Mononuclear cell (primary cell): ENCODE results near the gene MXRA7. TPM values are rescaled to one million over a fixed set of nuclear protein-coding genes. Genes with fewer than 3 reads are reported as not detected.
A peak's percentile ranks its signal among the peaks of the same experiment; 100 is the strongest.
"Not testable (repeated sequence)": the region's sequence is repeated elsewhere in the genome, so short reads cannot be mapped to it uniquely, and the experiment has no call there.

ENCODE experiments used
- H3K27me3 ChIP-seq: 2 replicates; pipeline ENCODE4 v1.6.0; 2011; ENCODE audit warnings: low read length, control low read depth; ENCODE audit not compliant: insufficient read depth
- H3K4me1 ChIP-seq: 2 replicates; pipeline ENCODE4 v1.5.1; 2011; ENCODE audit warnings: mild to moderate bottlenecking, low read length, control low read depth; ENCODE audit not compliant: insufficient read depth
- H3K4me3 ChIP-seq: 2 replicates; pipeline ENCODE4 v1.5.1; 2011; ENCODE audit warnings: mild to moderate bottlenecking, low read length, moderate library complexity
- H3K9me3 ChIP-seq: 2 replicates; pipeline ENCODE4 v1.5.1; 2011; ENCODE audit warnings: low read depth, mild to moderate bottlenecking, control low read depth, low read length
- total RNA-seq: library from RNA; depleted of rRNA; stranded (reverse); fragments of >200 nt; gene quantifications from one replicate; pipeline ENCODE4 v1.2.3, GENCODE V29; 2012

MXRA7 gene
- total RNA-seq, 1 donor: 10.3 TPM

DNA sequence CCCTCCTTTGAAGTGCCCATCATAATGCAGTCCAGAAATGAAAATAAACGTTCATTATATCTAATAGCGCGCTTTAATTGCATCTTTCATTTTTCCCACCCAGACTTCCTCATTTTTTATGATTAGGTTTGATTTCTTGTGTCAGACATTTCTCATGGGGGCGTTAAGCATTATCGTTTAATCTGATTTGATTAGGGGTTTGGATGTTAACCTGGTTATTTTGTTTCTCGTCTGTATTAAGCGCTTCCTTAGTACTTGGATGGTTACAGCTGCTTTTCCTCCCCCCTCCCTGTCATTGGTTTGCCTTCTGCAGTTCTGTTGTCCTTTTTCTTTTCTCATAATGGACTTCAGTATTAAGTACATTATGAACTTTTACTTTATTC, 27.7 kb upstream of the MXRA7 start:
- Histone ChIP-seq H3K4me1 (peaks cover 37% of the 10 kb centered on the region), H3K9me3 (no peaks in the 10 kb centered on the region), H3K4me3 (peak overlapping the region; percentile 98), H3K27me3 (no peaks in the 10 kb centered on the region)

DNA sequence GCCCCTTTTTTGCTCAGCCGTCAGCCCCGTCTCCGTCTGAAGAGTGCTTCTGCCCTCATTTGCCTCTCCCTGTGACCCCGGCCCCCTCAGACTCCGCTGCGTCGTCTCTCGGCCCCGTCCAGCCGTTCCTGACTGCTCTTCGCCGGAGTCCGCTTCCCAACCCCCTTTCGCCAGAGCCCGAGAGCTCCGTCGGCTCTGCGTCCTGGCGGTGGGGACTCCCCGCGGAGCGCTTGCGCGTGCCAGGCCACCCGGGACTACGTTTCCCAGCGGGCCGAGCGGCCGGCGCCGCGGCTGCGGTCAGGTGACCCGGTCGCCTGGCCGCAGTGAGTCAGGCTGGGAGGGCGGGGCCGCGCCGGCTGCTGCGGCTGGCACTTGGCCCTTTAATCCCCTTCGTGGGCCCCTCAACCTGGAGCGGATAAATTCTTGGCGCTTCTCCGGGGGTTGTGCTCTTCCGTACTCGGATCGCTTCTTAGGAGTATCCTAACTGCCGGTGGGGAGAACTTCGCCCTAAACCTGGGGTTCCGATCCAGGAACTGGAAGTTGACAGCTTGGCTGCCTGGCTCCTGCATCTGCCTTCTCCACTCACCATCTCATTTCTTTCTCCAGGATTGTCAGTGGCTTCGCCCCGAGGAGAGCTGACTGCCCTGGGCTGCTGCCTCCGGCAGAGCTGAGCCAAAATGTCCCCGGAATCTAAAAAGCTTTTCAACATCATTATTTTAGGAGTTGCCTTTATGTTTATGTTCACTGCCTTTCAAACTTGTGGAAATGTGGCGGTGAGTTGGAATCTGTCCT, 27.1 kb upstream of the MXRA7 start, which contains the start of gene MFSD11:
Gene MFSD11 (plus strand): TSS at position 444 of the 792 bp plus-strand sequence. CDS start 234 bp downstream, at position 678.
- peaks cover 43% of the 10 kb centered on the region for H3K4me1 ChIP-seq
- H3K4me3 ChIP-seq: peak within 1 kb of the TSS; percentile 98

DNA sequence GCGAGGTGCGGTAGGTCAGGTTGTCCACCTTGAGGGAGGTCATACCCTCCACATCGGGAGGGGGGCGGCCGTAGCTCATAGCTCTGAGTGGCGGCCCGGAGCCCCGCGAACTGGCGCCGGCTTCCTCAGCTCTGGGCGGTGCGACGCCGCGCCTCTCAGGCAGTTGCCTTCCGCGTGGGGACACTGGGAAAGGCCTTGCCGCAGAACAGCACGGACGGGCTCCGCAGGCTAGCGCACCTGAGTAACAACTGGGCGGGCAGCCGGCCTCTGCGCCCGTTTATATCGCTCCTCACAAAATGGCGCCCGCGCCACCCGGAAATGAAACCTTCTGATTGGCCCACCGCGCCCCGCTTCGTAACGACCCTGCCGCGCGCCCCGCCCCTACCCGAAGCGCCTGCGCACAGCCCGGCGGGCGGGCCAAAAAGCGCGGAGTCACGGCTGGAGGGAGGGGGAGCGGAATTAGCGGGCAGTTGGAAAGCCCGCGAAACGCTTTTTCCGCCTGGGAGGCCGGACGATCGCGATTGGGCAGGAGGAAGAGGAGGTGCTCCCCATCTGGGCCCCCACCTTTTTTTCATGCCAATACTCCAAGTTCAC, 26.4 kb upstream of the MXRA7 start, which contains the start of gene SRSF2:
Gene SRSF2 (minus strand): TSS at position 250 of the 594 bp plus-strand sequence. CDS start 171 bp downstream, at position 79.
- H3K4me1 ChIP-seq: peaks cover 48% of the 10 kb centered on the region
- H3K4me3 ChIP-seq: peak within 1 kb of the TSS; percentile 98
- H3K9me3 ChIP-seq: no peaks in the 10 kb centered on the region
- no peaks in the 10 kb centered on the region for H3K27me3 ChIP-seq

More for the DNA sequence above, 27.1 kb upstream of the MXRA7 start, which contains the start of gene MFSD11:
- no peaks in the 10 kb centered on the region for H3K9me3 ChIP-seq
- no peaks in the 10 kb centered on the region for H3K27me3 ChIP-seq

DNA sequence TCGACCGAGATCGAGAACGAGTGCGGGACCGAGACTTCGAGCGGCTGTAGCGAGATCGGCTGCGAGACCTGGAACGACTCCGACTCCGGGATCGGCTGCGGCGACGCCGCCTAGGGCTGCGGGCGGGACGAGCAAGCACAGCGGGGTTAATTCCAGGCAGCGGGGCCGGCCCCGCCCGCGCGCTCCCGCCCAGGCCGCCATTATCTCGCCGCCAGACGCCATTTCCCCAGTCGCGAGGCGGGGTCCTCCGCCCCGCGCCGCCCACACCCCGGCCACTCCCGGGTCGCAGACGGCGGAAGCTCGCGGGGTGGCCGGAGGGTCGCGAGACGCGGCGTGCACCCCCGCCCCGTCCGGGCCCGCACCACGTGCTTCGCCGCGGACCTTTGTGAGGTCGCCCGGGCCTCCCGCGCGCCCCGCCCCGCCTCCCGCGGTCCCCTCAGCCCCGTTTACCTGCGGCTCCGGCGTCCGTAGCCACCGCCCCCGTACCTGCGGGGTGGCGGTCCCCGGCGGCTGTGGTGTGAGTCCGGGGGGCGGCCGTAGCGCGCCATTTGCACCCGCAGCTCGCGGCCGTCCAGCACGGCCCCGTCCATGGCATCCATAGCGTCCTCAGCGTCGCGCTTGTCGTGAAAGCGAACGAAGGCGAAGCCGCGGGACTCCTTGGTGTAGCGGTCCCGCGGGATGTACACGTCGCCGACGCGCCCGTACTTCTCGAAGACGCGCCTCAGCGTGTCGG, 25.8 kb upstream of the MXRA7 start:
- Histone ChIP-seq H3K4me3 (peak overlapping the region; percentile 98), H3K9me3 (no peaks in the 10 kb centered on the region), H3K27me3 (no peaks in the 10 kb centered on the region), H3K4me1 (peaks cover 54% of the 10 kb centered on the region)

DNA sequence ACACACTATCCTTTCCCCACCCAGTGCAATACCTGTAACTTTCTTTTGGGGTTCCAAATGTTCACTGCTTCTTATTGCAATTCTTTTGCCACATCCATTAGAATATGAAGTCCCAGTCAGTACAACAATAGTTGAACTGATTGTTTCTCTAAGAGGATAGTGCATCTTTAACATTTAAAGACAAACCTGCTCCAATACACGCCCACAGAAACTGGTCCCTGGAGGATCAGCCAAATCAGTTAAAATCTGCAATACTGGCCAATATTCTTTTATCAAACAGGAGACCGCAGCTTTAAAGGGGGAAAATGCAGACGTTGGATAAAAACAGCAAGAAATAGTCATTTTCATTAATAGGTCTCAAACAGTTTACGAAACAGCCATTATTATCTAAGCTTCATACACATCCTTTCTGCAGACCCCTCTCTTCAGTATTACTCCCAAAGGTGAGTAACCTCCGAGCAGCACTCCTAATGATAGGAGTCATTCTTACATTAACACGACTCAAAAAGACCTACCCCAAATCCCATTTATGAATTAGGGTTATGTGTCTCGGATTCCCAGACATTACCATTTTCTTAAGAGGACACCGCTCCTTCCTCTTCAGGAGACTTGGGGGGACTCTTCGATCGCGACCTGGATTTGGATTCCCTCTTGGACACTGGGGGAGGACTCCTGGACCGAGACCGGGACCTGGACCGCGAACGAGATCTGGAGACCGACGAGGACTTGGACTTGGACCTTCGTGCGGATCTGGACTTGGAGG, 25.0 kb upstream of the MXRA7 start:
- peak overlapping the region; percentile 98 for H3K4me3 ChIP-seq
- H3K9me3 ChIP-seq: no peaks in the 10 kb centered on the region
- H3K4me1 ChIP-seq: peaks cover 54% of the 10 kb centered on the region
- no peaks in the 10 kb centered on the region for H3K27me3 ChIP-seq

DNA sequence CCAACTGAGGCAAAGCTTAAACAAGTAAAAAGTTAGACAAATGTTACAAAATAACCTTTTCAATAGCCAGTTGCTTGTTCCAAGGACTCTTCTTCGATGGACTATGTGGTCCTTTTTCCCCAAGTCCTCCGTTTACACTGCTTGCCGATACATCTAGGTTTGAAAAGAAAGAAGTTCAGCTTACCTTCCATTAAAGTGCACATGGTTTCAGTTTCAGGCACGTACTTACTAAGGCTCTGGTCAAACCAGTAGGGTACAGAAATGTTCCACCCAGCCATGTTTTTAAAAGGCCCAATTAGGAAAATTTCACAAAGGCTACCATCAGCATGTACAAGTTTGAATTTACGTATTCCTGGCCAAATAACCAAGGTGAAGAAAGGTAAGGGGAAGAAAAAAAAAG, 24.2 kb upstream of the MXRA7 start:
- Histone ChIP-seq H3K4me1 (peaks cover 55% of the 10 kb centered on the region), H3K9me3 (no peaks in the 10 kb centered on the region), H3K27me3 (no peaks in the 10 kb centered on the region), H3K4me3 (peak overlapping the region; percentile 8)

DNA sequence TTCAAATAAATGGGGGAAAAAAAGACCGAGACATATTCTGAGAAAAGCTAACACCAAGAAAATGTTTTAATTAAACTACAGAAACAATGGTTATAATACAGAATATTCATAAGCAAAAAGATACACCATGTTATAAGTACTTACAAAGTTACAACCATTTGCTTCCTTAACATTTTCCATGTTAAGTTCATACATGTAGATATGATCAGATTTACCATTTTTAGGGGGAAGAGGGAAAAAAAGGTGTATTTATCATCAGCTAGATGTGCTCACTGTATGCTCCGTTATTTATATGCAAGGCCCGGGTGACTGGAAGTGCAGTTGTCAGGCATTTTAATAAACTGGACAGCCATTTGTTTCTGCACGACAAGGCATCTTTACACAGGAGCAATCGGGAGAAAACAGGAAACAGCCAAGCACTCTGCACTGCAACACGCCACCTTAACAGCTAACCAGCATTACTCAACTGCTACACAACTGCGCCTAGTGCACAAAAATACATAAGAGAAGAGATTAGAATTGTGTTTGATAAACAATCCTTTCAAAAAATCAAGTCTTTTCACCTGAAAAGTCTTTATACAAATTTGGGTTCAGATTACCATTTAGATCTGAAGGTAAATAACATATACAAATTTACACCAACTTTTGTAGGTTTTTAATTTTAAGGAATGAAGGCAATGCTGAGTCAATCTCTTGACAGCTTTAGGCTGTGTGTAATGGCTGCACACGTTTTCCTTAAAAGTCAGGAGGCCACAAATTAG, 23.5 kb upstream of the MXRA7 start:
- Histone ChIP-seq H3K4me3 (no peak overlapping the region), H3K4me1 (peaks cover 62% of the 10 kb centered on the region)

DNA sequence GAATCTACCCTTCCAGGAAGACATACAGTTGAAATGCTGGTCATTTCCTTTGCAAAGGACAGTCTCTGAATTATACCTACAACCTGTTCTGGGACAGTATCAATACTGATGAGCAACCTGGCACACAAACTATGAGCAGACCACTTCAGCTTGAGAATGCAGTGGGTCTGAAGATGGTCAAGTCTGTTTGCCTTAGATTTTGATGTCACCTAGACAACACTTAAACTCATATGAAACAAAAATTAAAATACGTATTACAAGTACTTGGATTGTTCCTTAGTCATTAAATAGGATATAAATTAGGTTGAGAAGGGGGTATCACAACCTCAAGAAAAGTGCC, 22.8 kb upstream of the MXRA7 start:
- H3K4me3 ChIP-seq: no peak overlapping the region
- H3K9me3 ChIP-seq: no peaks in the 10 kb centered on the region
- no peaks in the 10 kb centered on the region for H3K27me3 ChIP-seq
- H3K4me1 ChIP-seq: peaks cover 64% of the 10 kb centered on the region

More for the DNA sequence above, 23.5 kb upstream of the MXRA7 start:
- Histone ChIP-seq H3K27me3 (no peaks in the 10 kb centered on the region), H3K9me3 (no peaks in the 10 kb centered on the region)

DNA sequence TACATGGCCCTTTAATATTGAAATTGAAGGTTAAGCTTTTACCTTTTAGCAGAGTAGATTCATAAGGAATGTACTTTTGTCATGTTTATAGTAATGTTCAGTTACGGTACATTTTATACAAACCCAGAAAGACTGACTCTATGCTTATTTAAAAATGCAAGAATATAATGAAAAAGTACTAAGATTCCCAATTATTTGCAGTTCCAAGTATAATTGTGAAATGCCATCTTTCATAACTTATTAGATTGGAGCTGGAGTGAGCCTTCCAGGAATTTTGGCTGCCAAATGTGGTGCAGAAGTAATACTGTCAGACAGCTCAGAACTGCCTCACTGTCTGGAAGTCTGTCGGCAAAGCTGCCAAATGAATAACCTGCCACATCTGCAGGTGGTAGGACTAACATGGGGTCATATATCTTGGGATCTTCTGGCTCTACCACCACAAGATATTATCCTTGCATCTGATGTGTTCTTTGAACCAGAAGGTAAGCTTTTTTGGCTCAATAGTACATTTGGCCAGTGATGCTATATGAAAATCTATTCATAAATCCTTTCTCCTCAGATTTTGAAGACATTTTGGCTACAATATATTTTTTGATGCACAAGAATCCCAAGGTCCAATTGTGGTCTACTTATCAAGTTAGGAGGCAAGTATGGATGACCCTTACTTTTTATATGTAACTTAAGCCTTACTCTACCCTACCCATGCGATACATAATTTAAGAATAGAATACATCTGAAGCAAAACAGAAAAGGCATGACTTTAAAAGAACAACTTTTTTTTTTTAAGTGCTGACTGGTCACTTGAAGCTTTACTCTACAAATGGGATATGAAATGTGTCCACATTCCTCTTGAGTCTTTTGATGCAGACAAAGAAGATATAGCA, 22.2 kb upstream of the MXRA7 start:
- Histone ChIP-seq H3K4me1 (peaks cover 65% of the 10 kb centered on the region), H3K27me3 (no peaks in the 10 kb centered on the region), H3K4me3 (no peak overlapping the region), H3K9me3 (no peaks in the 10 kb centered on the region)

DNA sequence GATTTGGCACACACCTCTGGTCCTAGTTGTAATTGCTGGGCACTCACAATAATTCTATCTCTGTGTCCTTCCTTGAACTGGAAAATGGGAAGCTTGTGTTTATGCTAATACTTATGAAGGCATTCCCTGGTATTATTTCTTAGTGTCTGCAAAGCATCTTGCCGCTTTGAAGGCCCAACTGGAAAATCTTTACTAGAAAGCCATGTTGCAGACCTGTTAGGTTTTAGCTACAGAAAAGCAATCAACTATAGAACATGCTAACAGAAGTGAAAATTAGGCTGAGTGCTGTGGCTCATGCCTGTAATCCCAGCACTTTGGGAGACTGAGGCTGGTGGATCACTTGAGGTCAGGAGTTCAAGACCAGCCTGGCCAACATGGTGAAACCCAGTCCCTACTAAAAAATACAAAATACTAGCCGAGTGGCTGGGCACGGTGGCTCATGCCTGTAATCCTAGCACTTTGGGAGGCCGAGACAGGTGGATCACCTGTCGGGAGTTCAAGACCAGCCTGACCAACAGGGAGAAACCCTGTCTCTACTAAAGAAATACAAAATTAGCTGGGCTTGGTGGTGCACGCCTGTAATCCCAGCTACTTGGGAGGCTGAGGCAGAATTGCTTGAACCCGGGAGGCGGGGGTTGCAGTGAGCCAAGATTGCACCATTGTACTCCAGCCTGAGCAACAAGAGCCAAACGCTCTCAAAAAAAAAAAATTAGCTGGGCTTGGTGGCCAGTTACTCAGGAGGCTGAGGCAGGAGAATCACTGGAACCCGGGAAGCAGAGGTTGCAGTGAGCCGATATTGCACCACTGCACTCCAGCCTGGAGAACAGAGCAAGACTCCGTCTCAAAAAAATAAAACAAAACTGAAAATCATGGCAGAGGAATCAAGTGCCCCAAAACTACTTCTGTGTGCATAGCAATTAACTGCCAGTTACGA, 21.3 kb upstream of the MXRA7 start:
- H3K27me3 ChIP-seq, H3K9me3 ChIP-seq, H3K4me3 ChIP-seq: not testable (repeated sequence)
- peaks cover 73% of the 10 kb centered on the region for H3K4me1 ChIP-seq

DNA sequence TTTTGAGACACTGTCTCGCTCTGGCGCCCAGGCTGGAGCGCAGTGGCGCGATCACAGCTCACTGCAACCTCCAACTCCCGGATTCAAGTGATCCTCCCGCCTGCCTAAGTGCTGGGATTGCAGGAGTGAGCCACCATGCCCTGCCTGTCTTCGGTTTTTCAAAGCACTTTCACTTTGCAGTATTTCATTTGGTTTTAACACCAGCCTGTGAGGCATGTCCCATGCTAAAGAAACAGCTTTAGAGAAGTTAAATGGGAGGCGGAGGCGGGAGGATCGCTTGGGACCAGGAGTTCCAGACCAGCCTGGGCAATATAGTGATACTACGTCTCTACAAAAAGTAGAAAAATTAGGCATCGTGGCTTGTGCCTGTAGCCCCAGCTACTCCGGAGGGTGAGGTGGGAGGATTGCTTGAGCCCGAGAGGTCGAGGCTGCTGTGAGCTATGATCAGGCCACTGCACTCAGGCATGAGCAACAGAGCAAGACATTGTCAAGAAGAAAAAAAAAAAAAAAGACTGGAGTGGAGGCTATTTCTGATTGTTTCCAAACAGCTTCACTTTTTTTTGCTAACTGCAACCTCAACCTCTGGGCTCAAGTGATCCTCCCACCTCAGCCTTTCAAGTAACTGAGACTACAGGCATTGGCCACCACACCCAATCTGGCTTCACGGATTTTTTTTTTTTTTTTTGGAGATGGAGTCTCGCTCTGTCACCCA, 17.1 kb upstream of the MXRA7 start:
- peaks cover 62% of the 10 kb centered on the region for H3K4me1 ChIP-seq
- no peaks in the 10 kb centered on the region for H3K9me3 ChIP-seq
- peak overlapping the region; percentile 95 for H3K4me3 ChIP-seq
- no peaks in the 10 kb centered on the region for H3K27me3 ChIP-seq
